Purkinje cell (primary cell): ENCODE results near the gene SCARF1. TPM values are rescaled to one million over a fixed set of nuclear protein-coding genes. Genes with fewer than 3 reads are reported as not detected.

ENCODE experiments used
- polyA plus RNA-seq: library from polyadenylated mRNA; unstranded; fragments of >200 nt; fragmentation: Nextera tagmentation; gene quantifications from 2 replicates; pipeline ENCODE4 v1.2.1, GENCODE V29; 2014

The SCARF1 gene, protein sequence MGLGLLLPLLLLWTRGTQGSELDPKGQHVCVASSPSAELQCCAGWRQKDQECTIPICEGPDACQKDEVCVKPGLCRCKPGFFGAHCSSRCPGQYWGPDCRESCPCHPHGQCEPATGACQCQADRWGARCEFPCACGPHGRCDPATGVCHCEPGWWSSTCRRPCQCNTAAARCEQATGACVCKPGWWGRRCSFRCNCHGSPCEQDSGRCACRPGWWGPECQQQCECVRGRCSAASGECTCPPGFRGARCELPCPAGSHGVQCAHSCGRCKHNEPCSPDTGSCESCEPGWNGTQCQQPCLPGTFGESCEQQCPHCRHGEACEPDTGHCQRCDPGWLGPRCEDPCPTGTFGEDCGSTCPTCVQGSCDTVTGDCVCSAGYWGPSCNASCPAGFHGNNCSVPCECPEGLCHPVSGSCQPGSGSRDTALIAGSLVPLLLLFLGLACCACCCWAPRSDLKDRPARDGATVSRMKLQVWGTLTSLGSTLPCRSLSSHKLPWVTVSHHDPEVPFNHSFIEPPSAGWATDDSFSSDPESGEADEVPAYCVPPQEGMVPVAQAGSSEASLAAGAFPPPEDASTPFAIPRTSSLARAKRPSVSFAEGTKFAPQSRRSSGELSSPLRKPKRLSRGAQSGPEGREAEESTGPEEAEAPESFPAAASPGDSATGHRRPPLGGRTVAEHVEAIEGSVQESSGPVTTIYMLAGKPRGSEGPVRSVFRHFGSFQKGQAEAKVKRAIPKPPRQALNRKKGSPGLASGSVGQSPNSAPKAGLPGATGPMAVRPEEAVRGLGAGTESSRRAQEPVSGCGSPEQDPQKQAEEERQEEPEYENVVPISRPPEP
- 0.31 and 0.45 TPM in 2 replicates for polyA plus RNA-seq

DNA sequence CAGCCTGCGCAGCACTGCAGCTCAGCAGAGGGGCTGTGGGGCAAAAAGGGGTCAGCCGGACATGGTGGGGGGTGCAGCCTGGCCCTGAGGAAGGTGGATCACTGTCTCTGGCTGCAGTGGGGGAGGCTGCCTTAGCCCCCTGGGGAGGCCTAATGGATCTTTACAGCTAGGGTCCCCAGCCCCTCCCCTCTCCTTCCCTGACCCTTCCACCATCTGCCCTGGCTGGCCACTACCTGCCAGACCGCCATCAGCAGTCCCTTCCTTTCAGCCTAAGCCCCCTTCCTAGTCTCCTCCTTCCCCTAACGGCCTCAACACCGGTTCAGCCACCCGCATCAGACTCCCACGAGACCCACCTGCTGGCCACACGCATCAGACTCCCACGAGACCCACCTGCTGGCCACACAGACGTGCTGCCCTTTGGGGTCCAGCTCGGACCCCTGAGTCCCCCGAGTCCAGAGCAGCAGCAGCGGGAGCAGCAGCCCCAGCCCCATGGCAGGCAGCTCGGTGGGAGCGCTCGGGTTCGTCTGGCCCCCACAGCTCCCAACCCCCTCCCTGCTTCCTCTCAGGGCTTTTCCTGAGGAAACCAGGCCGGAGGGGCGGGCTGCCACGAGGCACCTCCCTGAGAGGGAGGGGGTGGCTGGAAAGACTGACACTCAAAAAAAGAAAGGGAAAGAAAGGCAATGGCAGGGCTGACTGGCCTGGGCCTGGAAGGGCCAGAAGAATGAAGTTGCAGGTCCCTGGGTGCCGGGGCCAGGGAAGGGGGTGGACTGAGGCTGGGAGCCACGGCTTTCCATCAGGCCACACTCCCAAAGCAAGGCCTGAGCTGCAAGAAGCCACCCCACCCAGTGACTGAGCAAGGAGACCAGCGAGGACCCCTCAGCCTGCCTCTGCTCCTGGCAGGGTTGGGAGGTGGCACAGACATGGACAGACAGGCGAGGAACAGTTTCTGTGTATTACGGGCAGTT, at the start of gene SCARF1:
Gene SCARF1, minus strand, starts transcription at position 526 of the 965 bp plus-strand sequence. Its CDS starts 35 bp downstream, at position 491.

DNA sequence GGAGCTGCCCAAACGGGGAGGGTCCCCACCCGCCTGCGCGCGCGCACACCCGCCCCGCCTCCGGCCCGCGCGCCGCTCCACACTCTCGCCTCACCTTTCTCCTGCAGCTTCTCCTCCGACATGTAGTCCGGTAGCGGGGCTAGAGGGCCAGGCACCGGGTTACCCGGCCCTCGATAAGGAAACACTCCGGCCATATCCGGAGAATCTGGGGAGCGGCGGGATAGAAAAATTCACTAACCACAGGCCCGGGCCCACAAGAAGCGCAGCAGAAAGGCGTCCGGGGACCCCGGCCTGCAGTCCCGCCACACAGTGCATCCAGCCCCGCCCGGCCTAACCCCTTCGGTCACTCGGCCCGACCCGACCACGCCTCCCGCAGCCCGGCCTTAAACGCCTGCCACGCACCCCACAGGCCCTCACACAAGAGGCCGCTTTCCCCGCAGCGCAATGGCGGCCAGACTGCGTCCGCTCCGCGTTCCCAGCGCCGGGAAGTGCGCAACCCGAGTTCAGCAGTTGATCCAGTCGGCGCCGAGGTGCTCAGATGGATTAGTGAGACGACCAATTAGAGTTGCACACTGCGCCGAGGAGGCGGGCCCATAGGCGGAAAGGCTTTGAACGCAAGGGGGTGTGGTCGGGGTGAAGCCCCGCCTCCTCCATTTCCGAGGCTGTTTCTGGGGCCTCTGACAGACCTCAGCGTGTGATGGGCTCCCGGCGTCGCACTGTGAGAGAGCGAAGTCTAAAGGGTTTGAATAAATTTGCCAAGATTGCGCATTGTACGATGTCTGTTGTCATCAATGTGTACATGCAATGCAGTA, 39.1 kb upstream of the SCARF1 start, which contains the start of gene PRPF8:
Gene PRPF8, minus strand, starts transcription at position 490 of the 812 bp plus-strand sequence. Its CDS starts 296 bp downstream, at position 194.

DNA sequence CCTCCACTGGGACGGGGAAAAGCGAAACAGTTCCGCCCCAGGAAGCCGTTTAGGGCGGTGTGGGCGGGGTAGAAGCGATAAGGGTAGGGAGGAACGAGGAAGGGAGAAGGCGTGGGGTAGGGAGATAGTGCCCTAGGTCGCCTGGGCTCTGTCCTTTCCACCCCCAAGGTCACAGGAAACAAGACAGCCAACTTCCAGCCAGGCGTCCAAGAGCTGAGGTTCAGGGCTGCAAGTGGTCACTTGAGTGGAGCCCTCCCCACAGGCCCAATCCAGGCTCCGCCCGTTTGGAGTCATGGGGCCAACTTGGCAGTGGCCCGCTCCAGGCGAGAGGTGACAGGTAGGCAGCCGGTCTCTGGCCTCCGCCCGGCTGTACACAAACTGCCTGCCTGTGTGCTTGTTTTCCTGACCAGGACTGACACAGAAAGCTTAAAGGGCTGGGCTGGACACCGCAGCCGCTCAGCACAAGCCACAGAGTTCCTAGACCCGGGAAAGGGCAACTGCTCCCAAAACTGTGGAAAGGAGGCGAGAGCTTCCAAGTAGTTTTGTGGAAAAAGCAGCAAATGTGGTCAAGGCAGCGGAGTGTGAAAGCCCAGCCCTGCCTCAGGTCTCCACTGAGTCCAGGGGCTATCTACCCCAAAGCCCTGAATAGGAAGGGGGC, 4.4 kb upstream of the SCARF1 start, which contains the start of gene RILP:
Gene RILP, minus strand, starts transcription at position 23 of the 658 bp plus-strand sequence. CDS start 62 bp downstream, outside the sequence.

DNA sequence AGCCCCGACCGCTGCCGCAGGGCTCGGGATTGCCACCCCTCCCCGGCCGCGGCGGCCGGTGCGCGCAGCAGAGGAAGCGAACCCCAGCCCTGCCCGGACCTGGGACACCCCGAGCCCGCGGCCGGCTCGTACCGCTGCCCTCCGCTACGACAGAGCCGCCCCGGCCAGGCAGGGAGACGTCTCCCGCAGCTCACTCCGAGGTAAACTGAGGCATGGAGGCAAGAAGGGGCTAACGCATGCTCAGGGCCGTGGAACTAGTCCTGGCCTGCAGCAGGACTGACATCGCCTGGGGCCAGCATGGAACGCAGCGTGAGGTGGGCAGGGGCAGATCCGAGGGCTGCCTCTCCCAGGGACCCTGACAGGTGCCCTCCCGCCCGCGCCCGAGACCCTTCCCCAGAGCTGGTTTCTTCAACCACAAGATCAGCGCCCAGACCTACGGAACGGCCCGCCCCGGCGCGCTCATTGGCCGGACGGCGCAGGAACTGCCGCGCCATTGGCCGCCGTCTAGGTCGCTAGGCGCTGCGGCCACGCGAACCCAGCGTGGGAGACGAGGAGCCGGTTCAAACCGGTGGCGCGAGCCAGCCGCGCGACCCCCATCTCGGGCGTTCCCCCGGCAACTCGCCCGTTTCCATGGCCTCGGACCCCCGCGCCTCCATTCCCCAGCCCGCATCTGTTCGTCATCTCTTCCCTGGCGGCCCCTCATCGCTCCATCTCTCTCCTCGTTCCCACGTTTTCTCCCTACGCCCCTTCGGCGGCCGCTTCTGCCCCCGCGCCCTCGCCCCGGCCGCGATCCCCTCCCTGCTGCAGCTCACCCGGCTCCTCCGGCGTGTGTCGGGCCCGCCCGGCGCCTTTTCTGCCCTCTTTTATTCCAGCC, 17.3 kb downstream of the SCARF1 start, which contains the start of gene SLC43A2:
Gene SLC43A2, minus strand, starts transcription at position 853 of the 874 bp plus-strand sequence. CDS start 960 bp downstream, outside the sequence.

Other genes with a start within 250 kb of the SCARF1 start
- gene YWHAE, start 245.5 kb downstream of the SCARF1 start, polyA plus RNA-seq = 1,296 and 1,551 TPM in 2 replicates
- gene CRK, start 189.5 kb downstream of the SCARF1 start, polyA plus RNA-seq = 32.6 and 45.8 TPM in 2 replicates
- gene MYO1C, start 153.0 kb downstream of the SCARF1 start, polyA plus RNA-seq = 0.26 TPM in 1 of 2 replicates, not detected in the other
- 5.1 and 7.9 TPM in 2 replicates for gene INPP5K, start 129.1 kb downstream of the SCARF1 start, polyA plus RNA-seq
- 32.5 and 35.9 TPM in 2 replicates for gene PITPNA, start 82.9 kb downstream of the SCARF1 start, polyA plus RNA-seq
- gene SLC43A2, start 16.9 kb downstream of the SCARF1 start, polyA plus RNA-seq = 1.2 and 1.3 TPM in 2 replicates
- gene RILP, start 4.1 kb upstream of the SCARF1 start, polyA plus RNA-seq = 11.1 and 20.5 TPM in 2 replicates
- gene PRPF8, start 39.1 kb upstream of the SCARF1 start, polyA plus RNA-seq = 135 and 164 TPM in 2 replicates
- 0.06 and 0.22 TPM in 2 replicates for gene TLCD2, start 64.6 kb upstream of the SCARF1 start, polyA plus RNA-seq
- gene WDR81, start 79.0 kb upstream of the SCARF1 start, polyA plus RNA-seq = not detected in 2 replicates
- gene SERPINF2, start 97.1 kb upstream of the SCARF1 start, polyA plus RNA-seq = not detected in 2 replicates
- 5.6 and 32.9 TPM in 2 replicates for gene SERPINF1, start 116.3 kb upstream of the SCARF1 start, polyA plus RNA-seq
- 2.8 and 3.3 TPM in 2 replicates for gene SMYD4, start 184.2 kb upstream of the SCARF1 start, polyA plus RNA-seq
- 29.7 and 35.8 TPM in 2 replicates for gene RPA1, start 184.3 kb upstream of the SCARF1 start, polyA plus RNA-seq